DMS114 treated with DMSO at 0.1 percent for 48 hours (cell line): ENCODE results near the gene NTN5.
"Not testable (repeated sequence)": the region's sequence is repeated elsewhere in the genome, so short reads cannot be mapped to it uniquely, and the experiment has no call there.

ENCODE experiments used
- DNase-seq: peaks from one replicate; lab custom pipeline; 2025; ENCODE audit not compliant: unreplicated experiment; lab: John Stamatoyannopoulos, UW

Gene NTN5

GRCh38 chr19:48669903-48670668 is 2.7 kb downstream of the NTN5 start:
- no peak for DNase-seq

- no peak for DNase-seq
Observed at GRCh38 chr19:48668761-48669160, 4.1 kb downstream of the NTN5 start.

- no peak for DNase-seq
Observed at GRCh38 chr19:48668332-48668731, 4.5 kb downstream of the NTN5 start.

- no peak for DNase-seq
Observed at GRCh38 chr19:48665786-48666185, 7.0 kb downstream of the NTN5 start.

- no peak for DNase-seq
Observed at GRCh38 chr19:48664476-48664875, 8.3 kb downstream of the NTN5 start.

- no peak for DNase-seq
Observed at GRCh38 chr19:48663667-48664066, 9.2 kb downstream of the NTN5 start.

- no peak for DNase-seq
Observed at GRCh38 chr19:48661711-48662090, 11.1 kb downstream of the NTN5 start.

GRCh38 chr19:48660852-48661710 is 11.7 kb downstream of the NTN5 start:
- peak; percentile 73 for DNase-seq

- peak; percentile 8 for DNase-seq
Observed at GRCh38 chr19:48659768-48660167, 13.0 kb downstream of the NTN5 start.

GRCh38 chr19:48658483-48658882 is 14.3 kb downstream of the NTN5 start:
- no peak for DNase-seq

- not testable (repeated sequence) for DNase-seq
Observed at GRCh38 chr19:48657828-48658227, 15.0 kb downstream of the NTN5 start.

GRCh38 chr19:48656840-48657474 is 15.9 kb downstream of the NTN5 start:
- DNase-seq = no peak

- DNase-seq = no peak
Observed at GRCh38 chr19:48654299-48655059, 18.3 kb downstream of the NTN5 start.

- DNase-seq = no peak
Observed at GRCh38 chr19:48651683-48652048, 21.2 kb downstream of the NTN5 start.

- no peak for DNase-seq
Observed at GRCh38 chr19:48650974-48651682, 21.7 kb downstream of the NTN5 start.

GRCh38 chr19:48648134-48648533 is 24.7 kb downstream of the NTN5 start:
- DNase-seq = no peak

GRCh38 chr19:48646722-48647216 is 26.0 kb downstream of the NTN5 start:
- no peak for DNase-seq

GRCh38 chr19:48646001-48646721 is 26.7 kb downstream of the NTN5 start, which contains the start of gene CA11:
CA11 (minus strand) TSS chr19:48646187; CDS start chr19:48645632, 555 bp downstream.
- peak; percentile 59 for DNase-seq

GRCh38 chr19:48645620-48646000 is 27.2 kb downstream of the NTN5 start:
- DNase-seq = no peak
